Left renal cortex interstitium (tissue), 4 donors: Measurements from ENCODE around the gene ILK. TPM values are rescaled to one million over a fixed set of nuclear protein-coding genes. Genes with fewer than 3 reads are reported as not detected.
A peak's percentile ranks its signal among the peaks of the same experiment; 100 is the strongest.

Experiments
- DNase-seq, 4 donors: peaks; one replicate each; pipeline ENCODE4 v3.0.0-alpha.2; 2013; ENCODE audit warnings: low read depth in 4 of 4, low spot score in 2 of 4, missing footprints in 1 of 4
- polyA plus RNA-seq, 4 donors: library from polyadenylated mRNA; unstranded; fragments of 120-200 nt; gene quantifications; one replicate each; pipeline ENCODE4 v1.2.1, GENCODE V29; 2013; ENCODE audit not compliant: insufficient read length in 4 of 4

The ILK gene
- polyA plus RNA-seq, 4 donors: 154 to 165 (median 158) TPM

DNA sequence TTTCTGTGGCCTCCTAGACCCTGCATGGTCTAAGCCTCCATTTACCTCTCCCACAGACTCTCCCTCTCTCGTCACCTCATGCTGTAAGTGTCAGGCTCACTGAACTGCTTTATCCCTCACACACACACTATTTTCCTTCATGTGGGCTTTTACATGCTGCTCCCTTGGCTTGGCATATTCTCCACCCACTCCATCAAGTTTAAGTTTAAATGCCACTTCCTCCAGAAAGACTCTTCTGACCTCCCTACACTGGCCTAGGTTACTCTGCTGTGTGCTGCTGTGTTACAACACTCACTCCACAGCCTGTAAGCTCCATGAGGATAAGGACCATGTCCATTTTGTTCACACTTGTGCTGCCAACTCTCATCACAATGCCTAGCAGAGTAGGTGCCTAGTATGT is 49.5 kb downstream of the ILK start:
- no peak for DNase-seq

DNA sequence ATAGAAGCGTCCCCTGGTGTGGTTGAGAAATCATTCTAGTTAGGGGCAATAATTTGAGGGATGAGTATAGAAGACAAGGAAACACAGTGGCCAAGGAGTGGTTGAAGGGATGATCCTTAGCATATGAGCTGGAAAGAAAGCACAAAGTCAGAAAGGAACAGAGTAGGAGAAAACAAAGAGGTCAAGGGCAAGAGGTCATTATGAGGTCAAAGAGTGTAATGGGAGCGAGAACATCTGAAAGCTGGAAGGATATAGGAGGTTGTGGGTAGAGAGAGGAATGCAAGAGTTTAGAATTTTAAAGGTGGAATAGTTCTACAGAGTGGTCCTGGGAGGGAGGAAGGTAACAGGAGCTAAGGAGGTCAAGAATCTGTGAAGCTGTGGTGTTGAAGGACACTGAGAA is 50.1 kb downstream of the ILK start:
- no peak for DNase-seq

- no peak for DNase-seq
These were observed 50.9 kb downstream of the ILK start for GRCh38 chr11:6654281-6655019.

- peak in 1 of 4 donors; percentile 39 for DNase-seq
These were observed 51.6 kb downstream of the ILK start for GRCh38 chr11:6655020-6655789.

- no peak for DNase-seq
These were observed 52.4 kb downstream of the ILK start, which contains the start of gene DCHS1 for GRCh38 chr11:6655790-6656583. TSS of gene DCHS1 (minus strand) at chr11:6655809. CDS start at chr11:6641613, 14,196 bp downstream.

- DNase-seq: no peak
These were observed 53.0 kb downstream of the ILK start for GRCh38 chr11:6656584-6656915.

DNA sequence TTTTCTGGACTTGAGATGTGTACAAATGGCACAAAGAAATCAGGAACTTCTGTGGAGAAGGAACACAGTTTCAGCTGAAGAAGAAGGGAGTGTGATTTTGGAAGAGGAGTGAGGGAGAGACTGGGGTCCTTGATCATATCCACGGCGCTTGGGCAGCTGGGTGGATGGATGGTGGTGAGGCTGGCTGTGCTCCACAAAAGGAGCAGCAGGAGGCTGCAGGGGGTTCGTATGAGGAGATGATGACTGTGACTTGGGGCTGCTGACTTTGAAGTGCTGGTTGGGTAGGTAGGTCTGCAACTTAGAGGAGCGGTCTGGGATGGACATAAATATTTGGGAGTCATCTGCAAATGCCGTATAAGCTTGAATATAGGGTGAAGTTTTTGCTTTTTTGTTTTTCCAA is 53.4 kb downstream of the ILK start:
- no peak for DNase-seq

DNA sequence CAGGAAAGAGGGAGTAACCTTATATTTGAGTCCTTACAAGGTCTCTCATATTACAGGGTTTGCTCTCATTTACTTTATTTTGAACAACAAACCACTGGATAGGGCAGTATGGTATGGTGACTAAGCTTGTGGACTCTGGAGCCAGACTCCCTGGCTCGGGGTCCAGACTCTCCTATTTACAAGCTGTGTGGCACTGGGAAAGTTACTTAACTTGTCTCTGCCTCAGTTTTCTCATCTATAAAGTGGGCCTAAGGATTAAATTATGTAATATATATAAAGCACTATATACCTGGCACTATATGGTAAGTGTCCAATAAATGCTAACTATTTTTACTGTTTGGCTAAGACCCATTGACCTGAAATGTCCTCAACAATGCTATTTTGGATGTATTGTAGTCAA is 53.8 kb downstream of the ILK start:
- DNase-seq: no peak

- DNase-seq: no peak
These were observed 55.1 kb downstream of the ILK start for GRCh38 chr11:6658647-6659046.

Other genes with a start within 250 kb of the ILK start
- 10 to 100 TPM; 31.8 to 35.9 (median 35.4) TPM for gene SMPD1, start 213.3 kb upstream of the ILK start, polyA plus RNA-seq
- 10 to 100 TPM; 49.1 to 71.1 (median 59.7) TPM for gene APBB1, start 184.7 kb upstream of the ILK start, polyA plus RNA-seq
- 1 to 10 TPM; 1.7 to 8.6 (median 5.9) TPM for gene HPX, start 162.8 kb upstream of the ILK start, polyA plus RNA-seq
- gene TRIM3, start 129.8 kb upstream of the ILK start, polyA plus RNA-seq: 10 to 100 TPM; 16.7 to 31.9 (median 23.6) TPM
- 10 to 100 TPM; 60.4 to 84.0 (median 70.5) TPM for gene ARFIP2, start 122.4 kb upstream of the ILK start, polyA plus RNA-seq
- 10 to 100 TPM; 36.3 to 38.9 (median 38.3) TPM for gene TIMM10B, start 122.3 kb upstream of the ILK start, polyA plus RNA-seq
- 10 to 100 TPM in 2 of 4 donors, 1 to 10 TPM in 2; 4.1 to 14.4 (median 9.3) TPM for gene DNHD1, start 106.5 kb upstream of the ILK start, polyA plus RNA-seq
- 10 to 100 TPM; 18.0 to 26.5 (median 24.0) TPM for gene RRP8, start 158 bp upstream of the ILK start, polyA plus RNA-seq
- 100 to 1,000 TPM in 1 of 4 donors, 10 to 100 TPM in 3; 64.8 to 107 (median 78.5) TPM for gene TAF10, start 8.4 kb downstream of the ILK start, polyA plus RNA-seq
- gene TPP1, start 15.6 kb downstream of the ILK start, polyA plus RNA-seq: 100 to 1,000 TPM in 3 of 4 donors, 10 to 100 TPM in 1; 89.2 to 119 (median 113) TPM
- gene DCHS1, start 52.0 kb downstream of the ILK start, polyA plus RNA-seq: 10 to 100 TPM; 29.8 to 49.5 (median 37.8) TPM
- 10 to 100 TPM; 64.7 to 81.0 (median 72.8) TPM for gene MRPL17, start 79.6 kb downstream of the ILK start, polyA plus RNA-seq
- gene OR2AG2, start 168.2 kb downstream of the ILK start, polyA plus RNA-seq: under 1 TPM in 3 of 4 donors, not detected in 1; 0.04 to 0.13 (median 0.05) TPM
- gene OR2AG1, start 179.2 kb downstream of the ILK start, polyA plus RNA-seq: under 1 TPM in 3 of 4 donors, not detected in 1; 0.04 to 0.16 (median 0.05) TPM
- gene OR6A2, start 195.9 kb downstream of the ILK start, polyA plus RNA-seq: under 1 TPM in 2 of 4 donors, not detected in 2; 0.03 TPM
- gene OR10A5, start 241.9 kb downstream of the ILK start, polyA plus RNA-seq: not detected